Pancreas (tissue), 10 donors: Measurements from ENCODE around the gene BPGM. TPM values are rescaled to one million over a fixed set of nuclear protein-coding genes. Genes with fewer than 3 reads are reported as not detected.

Experiments used
- ATAC-seq, 4 donors: fragments of 200-7000 bp; cut with Tn5 transposase; one replicate each; pipeline versions ENCODE4 v1.8.0 to v1.9.1; 2020; ENCODE audit warnings: mild to moderate bottlenecking in 4 of 4, moderate library complexity in 4 of 4
- DNase-seq, 6 donors: peaks; one replicate each; pipeline ENCODE4 v3.0.0-alpha.2; 2020
- FAIRE-seq: peaks from 2 replicates; lab custom pipeline; 2012; peaks lifted over from hg19 to GRCh38; lab: Jason Lieb, UNC
- H3K27ac ChIP-seq, 4 donors: fragments of 200-600 bp; sonication (generic); 1 replicate in 3 of 4; 2 replicates in 1 of 4; pipeline versions ENCODE4 v1.5.0 to v1.8.0; 2020
- H3K27me3 ChIP-seq, 4 donors: fragments of 200-600 bp; one replicate each; pipeline ENCODE4 v1.8.0; 2021
- H3K36me3 ChIP-seq, 3 donors: fragments of 200-600 bp; sonication (generic) in 1 of 3; one replicate each; pipeline versions ENCODE4 v1.5.0 to v1.8.0; 2020 to 2021
- H3K4me1 ChIP-seq, 3 donors: fragments of 200-600 bp; one replicate each; pipeline ENCODE4 v1.8.0; 2021
- H3K4me3 ChIP-seq, 4 donors: fragments of 200-600 bp; sonication (generic) in 2 of 4; one replicate each; pipeline versions ENCODE4 v1.5.0 to v1.8.0; 2020 to 2021
- H3K9me3 ChIP-seq, 4 donors: fragments of 200-600 bp; one replicate each; pipeline ENCODE4 v1.8.0; 2021
- CTCF ChIP-seq, 4 donors: fragments of 200-600 bp; sonication (generic) in 3 of 4; IDR thresholded peaks; one replicate each; pipeline versions ENCODE4 v1.5.0 to v1.8.0; 2021; ENCODE audit warnings: antibody characterized with exemption in 4 of 4
- WGBS, 2 donors: extraction: QIAGEN DNeasy Blood & Tissue Kit; methylation state at CpG; one replicate each; pipeline ENCODE4 v1.1.7; 2013; 5-methylcytosine and 5-hydroxymethylcytosine counted together
- intact Hi-C, 3 donors: fragments of 100-400 bp; cut with DNase I; formaldehyde crosslinking; loops; one replicate each; pipeline versions ENCODE4 v1.11.1 to v1.14.2; 2022
- polyA plus RNA-seq, 2 donors: library from polyadenylated mRNA; stranded (reverse); fragments of 200-250 nt; gene quantifications; one replicate each; pipeline ENCODE4 v1.2.3, GENCODE V29; 2013
- total RNA-seq, 6 donors: library from RNA; stranded (reverse); fragmentation: NEBNext Ultra II Directional in 4 of 6; extraction: Animal tissue kit (Norgen Biotek cat#: 25700) in 4 of 6; gene quantifications; one replicate each; pipeline versions ENCODE4 v1.2.1 to v1.2.4, GENCODE V29; 2021 to 2023
- donor health status: healthy with polysubstance abuse.
- donor health status: DM: no; HTN: no; CAD: no; lungs with moderate emphysema.
- donor health status: DM: no; HTN: no; CAD: no.
- donor health status: control.
- donor health status: control.
- donor health status: Bipolar disorder and iron deficiency.
- donor health status: DM: yes; HTN: yes; CAD: no.
- donor health status: DM: no; HTN: no; CAD: no.
- donor health status: DM: no; HTN: no; CAD: no.
- donor health status: DM: yes; HTN: yes; CAD: no.

The BPGM gene
- total and polyA plus RNA-seq, 8 donors: 2.8 to 10.0 (median 6.9) TPM

GRCh38 chr7:134667899-134668298, 21.2 kb downstream of the BPGM start:
- Histone ChIP-seq H3K4me1 (no peaks in the 10 kb centered on the region), H3K9me3 (no peaks in the 10 kb centered on the region), H3K27me3 (no peaks in the 10 kb centered on the region), H3K4me3 (no peak overlapping the region), H3K36me3 (peaks cover 0 to 4% (median 0%) of the 10 kb centered on the region in 3 donors), H3K27ac (no peak overlapping the region)
- no peak for TF ChIP-seq CTCF (IDR thresholded peaks at IDR 0.05)
- DNase-seq (no peak), ATAC-seq (no peak), FAIRE-seq (no peak)
- intact Hi-C loops: no loop called here
- WGBS, 2 donors: 83 to 93% methylated on average over 1 of the region's 1 CpG

GRCh38 chr7:134669388-134669787, 22.7 kb downstream of the BPGM start:
- intact Hi-C loops: no loop called here
- TF ChIP-seq CTCF (IDR thresholded peaks at IDR 0.05): no peak
- H3K9me3 ChIP-seq: no peaks in the 10 kb centered on the region
- H3K4me3 ChIP-seq: no peak overlapping the region
- H3K36me3 ChIP-seq: no peaks in the 10 kb centered on the region
- no peak for FAIRE-seq
- H3K27me3 ChIP-seq: no peaks in the 10 kb centered on the region
- 88 to 93% methylated on average over 4 of the region's 4 CpGs for WGBS, 2 donors
- no peak overlapping the region for H3K27ac ChIP-seq
- no peaks in the 10 kb centered on the region for H3K4me1 ChIP-seq
- DNase-seq: no peak
- ATAC-seq: no peak

GRCh38 chr7:134669845-134670373, 23.3 kb downstream of the BPGM start:
- no peaks in the 10 kb centered on the region for H3K36me3 ChIP-seq
- FAIRE-seq (no peak), ATAC-seq (peak; percentile 43 to 82 (median 68))

GRCh38 chr7:134671609-134672008, 25.0 kb downstream of the BPGM start:
- Histone ChIP-seq H3K9me3 (no peaks in the 10 kb centered on the region), H3K27me3 (no peaks in the 10 kb centered on the region), H3K36me3 (no peaks in the 10 kb centered on the region), H3K4me1 (peaks cover 0 to under 1% (median 0%) of the 10 kb centered on the region in 3 donors), H3K4me3 (no peak overlapping the region), H3K27ac (no peak overlapping the region)
- no peak for TF ChIP-seq CTCF (IDR thresholded peaks at IDR 0.05)
- no peak for ATAC-seq
- WGBS, 2 donors: 92 to 100% methylated on average over 1 of the region's 1 CpG
- DNase-seq: no peak
- intact Hi-C loops: no loop called here
- FAIRE-seq: no peak

More at GRCh38 chr7:134669845-134670373, 23.3 kb downstream of the BPGM start:
- Histone ChIP-seq H3K27me3 (no peaks in the 10 kb centered on the region), H3K4me3 (no peak overlapping the region), H3K4me1 (no peaks in the 10 kb centered on the region), H3K9me3 (no peaks in the 10 kb centered on the region), H3K27ac (no peak overlapping the region)
- WGBS, 2 donors: 38 to 39% methylated on average over 8 of the region's 8 CpGs
- intact Hi-C loops: no loop called here
- peak in 4 of 6 donors; percentile 36 to 71 (median 48) for DNase-seq
- no peak for TF ChIP-seq CTCF (IDR thresholded peaks at IDR 0.05)

GRCh38 chr7:134674424-134674823, 27.8 kb downstream of the BPGM start:
- Histone ChIP-seq H3K27me3 (no peaks in the 10 kb centered on the region), H3K4me1 (peaks cover 0 to 4% (median 0%) of the 10 kb centered on the region in 3 donors), H3K36me3 (no peaks in the 10 kb centered on the region), H3K4me3 (no peak overlapping the region), H3K9me3 (no peaks in the 10 kb centered on the region), H3K27ac (no peak overlapping the region)
- FAIRE-seq: no peak
- no peak for ATAC-seq
- DNase-seq: no peak
- intact Hi-C loops: no loop called here
- no peak for TF ChIP-seq CTCF (IDR thresholded peaks at IDR 0.05)
